ENCODE measurements around the gene VAV2.

Gene VAV2

GRCh38 chr9:133852431-133852830 lies 139.7 kb downstream of the VAV2 start:
- H3K4me1 ChIP-seq (ENCODE audit: control insufficient read depth, insufficient read depth, low read length), result peaks cover 4% of the 10 kb centered on the region
- H3K27me3 ChIP-seq (ENCODE audit: control insufficient read depth, insufficient read depth, low read length), result no peaks in the 10 kb centered on the region
- H3K36me3 ChIP-seq (ENCODE audit: control insufficient read depth, insufficient read depth, low read length), result no peaks in the 10 kb centered on the region
- H3K9me3 ChIP-seq (ENCODE audit: control insufficient read depth, low read length), result no peaks in the 10 kb centered on the region
- no peak overlapping the region for H3K9ac ChIP-seq (ENCODE audit: low read length)
- no peak overlapping the region for H3K4me3 ChIP-seq (ENCODE audit: low read length)

DNA sequence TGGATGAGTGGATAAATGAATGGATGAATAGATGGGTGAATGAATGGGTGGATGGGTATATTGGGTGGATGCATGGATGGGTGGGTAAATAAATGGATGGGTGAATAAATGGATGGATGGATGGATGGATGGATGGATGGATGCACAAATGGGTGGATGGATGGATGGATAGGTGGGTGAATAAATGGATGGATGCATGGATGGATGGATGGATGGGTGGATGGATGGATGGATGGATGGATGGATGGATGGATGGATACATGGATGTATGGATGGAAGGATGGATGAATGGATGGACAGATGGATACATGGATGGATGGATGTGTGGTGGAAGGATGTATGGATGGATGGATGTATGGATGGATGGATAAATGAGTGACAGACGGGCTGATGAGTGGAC lies 140.4 kb downstream of the VAV2 start:
- H3K27me3 ChIP-seq (ENCODE audit: control insufficient read depth, insufficient read depth, low read length), result no peaks in the 10 kb centered on the region
- no peaks in the 10 kb centered on the region for H3K36me3 ChIP-seq (ENCODE audit: control insufficient read depth, insufficient read depth, low read length)
- H3K9me3 ChIP-seq (ENCODE audit: control insufficient read depth, low read length), result no peaks in the 10 kb centered on the region
- H3K4me1 ChIP-seq (ENCODE audit: control insufficient read depth, insufficient read depth, low read length), result peaks cover 4% of the 10 kb centered on the region
- no peak overlapping the region for H3K4me3 ChIP-seq (ENCODE audit: low read length)
- H3K9ac ChIP-seq (ENCODE audit: low read length), result no peak overlapping the region

DNA sequence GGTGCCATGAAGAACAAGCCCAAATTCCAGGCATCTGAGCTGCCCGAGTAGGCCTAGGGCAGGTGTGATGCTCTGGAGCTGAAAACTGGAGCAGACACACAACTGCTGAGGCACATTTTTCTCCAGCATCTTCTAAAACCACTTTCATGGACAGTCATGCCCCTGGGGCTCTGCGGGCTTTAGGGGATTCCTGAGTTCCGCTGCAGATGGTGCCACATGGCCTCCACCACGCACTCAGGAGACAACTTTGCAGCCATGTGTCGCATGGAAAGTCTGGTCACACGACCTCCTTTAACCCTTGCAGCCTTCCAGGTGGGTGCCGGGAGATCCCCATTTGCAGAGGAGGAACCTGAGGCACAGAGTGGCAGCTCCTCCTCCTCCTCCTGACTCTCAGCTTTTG lies 141.2 kb downstream of the VAV2 start:
- no peaks in the 10 kb centered on the region for H3K36me3 ChIP-seq (ENCODE audit: control insufficient read depth, insufficient read depth, low read length)

DNA sequence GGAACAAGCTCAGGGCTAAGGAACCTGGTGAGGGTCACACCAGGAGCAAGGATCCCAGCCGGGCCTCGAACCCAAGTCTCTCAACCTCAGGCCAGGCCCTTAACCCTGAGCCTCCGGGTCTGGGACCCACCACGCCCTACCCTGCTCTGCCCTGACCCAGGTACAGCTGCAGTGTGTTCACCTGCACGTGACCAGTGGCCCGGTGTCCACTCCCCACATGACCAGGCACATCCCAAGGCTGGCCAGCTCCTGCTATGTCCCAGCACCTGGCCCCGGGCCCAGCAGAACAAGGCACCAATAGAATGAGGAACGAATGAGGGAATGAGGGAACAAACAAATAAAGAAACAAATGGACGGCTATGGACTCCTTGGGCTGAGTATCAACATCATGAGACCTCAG lies 142.0 kb downstream of the VAV2 start:
- Histone ChIP-seq H3K9me3 (ENCODE audit: control insufficient read depth, low read length) (no peaks in the 10 kb centered on the region), H3K9ac (ENCODE audit: low read length) (no peak overlapping the region), H3K4me1 (ENCODE audit: control insufficient read depth, insufficient read depth, low read length) (no peaks in the 10 kb centered on the region), H3K27me3 (ENCODE audit: control insufficient read depth, insufficient read depth, low read length) (no peaks in the 10 kb centered on the region), H3K4me3 (ENCODE audit: low read length) (no peak overlapping the region), H3K36me3 (ENCODE audit: control insufficient read depth, insufficient read depth, low read length) (no peaks in the 10 kb centered on the region)

More for the DNA sequence above, 141.2 kb downstream of the VAV2 start:
- Histone ChIP-seq H3K9ac (ENCODE audit: low read length) (no peak overlapping the region), H3K4me1 (ENCODE audit: control insufficient read depth, insufficient read depth, low read length) (no peaks in the 10 kb centered on the region), H3K4me3 (ENCODE audit: low read length) (no peak overlapping the region), H3K27me3 (ENCODE audit: control insufficient read depth, insufficient read depth, low read length) (no peaks in the 10 kb centered on the region), H3K9me3 (ENCODE audit: control insufficient read depth, low read length) (no peaks in the 10 kb centered on the region)

DNA sequence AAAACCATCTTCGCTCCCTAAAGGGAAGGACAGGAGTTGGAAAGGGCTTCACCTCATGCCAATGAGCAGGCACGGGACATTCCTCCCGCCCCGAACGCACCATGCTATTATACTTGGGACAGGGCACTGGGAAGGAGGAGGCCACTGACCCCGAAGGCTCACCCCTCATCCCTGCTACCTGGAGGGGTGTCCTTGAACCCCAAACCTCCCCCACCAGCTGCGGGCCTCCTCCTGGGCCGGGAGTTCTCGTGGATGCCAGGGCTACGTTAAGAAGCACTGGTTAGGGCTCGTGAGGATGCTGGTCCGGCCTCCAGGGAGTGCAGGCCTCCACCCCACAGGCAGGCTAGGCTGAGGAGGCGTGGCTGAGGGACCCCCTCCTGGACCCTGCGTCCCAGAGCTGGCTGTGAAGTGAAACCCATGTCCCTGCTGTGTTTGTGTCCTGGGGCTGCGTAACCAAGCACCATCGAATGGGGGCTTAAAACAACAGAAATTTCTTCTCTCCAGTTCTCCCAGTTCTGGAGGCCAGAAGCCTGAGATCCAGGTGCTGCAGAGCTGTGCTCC lies 142.9 kb downstream of the VAV2 start:
- H3K36me3 ChIP-seq (ENCODE audit: control insufficient read depth, insufficient read depth, low read length), result no peaks in the 10 kb centered on the region
- no peaks in the 10 kb centered on the region for H3K4me1 ChIP-seq (ENCODE audit: control insufficient read depth, insufficient read depth, low read length)
- H3K4me3 ChIP-seq (ENCODE audit: low read length), result no peak overlapping the region
- H3K27me3 ChIP-seq (ENCODE audit: control insufficient read depth, insufficient read depth, low read length), result no peaks in the 10 kb centered on the region
- H3K9ac ChIP-seq (ENCODE audit: low read length), result no peak overlapping the region
- no peaks in the 10 kb centered on the region for H3K9me3 ChIP-seq (ENCODE audit: control insufficient read depth, low read length)

GRCh38 chr9:133848471-133849109 lies 143.5 kb downstream of the VAV2 start:
- Histone ChIP-seq H3K27me3 (ENCODE audit: control insufficient read depth, insufficient read depth, low read length) (no peaks in the 10 kb centered on the region), H3K9ac (ENCODE audit: low read length) (no peak overlapping the region), H3K4me3 (ENCODE audit: low read length) (no peak overlapping the region), H3K9me3 (ENCODE audit: control insufficient read depth, low read length) (no peaks in the 10 kb centered on the region), H3K4me1 (ENCODE audit: control insufficient read depth, insufficient read depth, low read length) (no peaks in the 10 kb centered on the region), H3K36me3 (ENCODE audit: control insufficient read depth, insufficient read depth, low read length) (no peaks in the 10 kb centered on the region)

DNA sequence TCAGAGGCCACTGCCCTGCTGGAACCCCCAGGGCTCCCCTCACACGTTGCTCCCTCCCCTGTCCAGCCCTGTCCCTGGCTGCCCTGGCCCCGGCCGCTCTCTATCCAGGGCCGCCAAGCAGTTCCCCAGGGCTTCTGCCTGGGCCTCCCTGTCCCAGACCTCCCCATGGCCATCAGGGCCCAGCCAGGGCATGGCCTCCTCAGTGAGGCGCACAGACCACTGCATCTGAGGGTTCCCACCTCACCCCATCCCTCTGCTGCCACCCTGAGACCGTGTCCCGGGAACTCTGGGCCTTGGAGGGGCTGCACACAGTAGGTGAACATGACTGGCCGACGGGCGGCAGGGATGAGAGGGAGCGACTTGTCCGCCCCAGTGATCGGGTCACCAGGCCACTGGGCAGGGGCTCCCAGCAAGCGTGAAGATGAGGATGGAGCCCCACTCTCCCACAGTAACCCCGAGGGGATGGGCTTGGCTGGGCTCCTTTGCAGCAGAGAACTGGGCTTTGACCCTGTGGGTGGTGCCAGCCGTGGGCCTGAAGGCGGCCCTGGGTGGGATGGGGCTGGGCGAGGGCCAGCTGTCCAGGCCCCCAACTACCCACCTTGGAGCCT lies 145.5 kb downstream of the VAV2 start:
- Histone ChIP-seq H3K4me3 (ENCODE audit: low read length) (no peak overlapping the region), H3K4me1 (ENCODE audit: control insufficient read depth, insufficient read depth, low read length) (peaks cover 10% of the 10 kb centered on the region), H3K9ac (ENCODE audit: low read length) (no peak overlapping the region), H3K27me3 (ENCODE audit: control insufficient read depth, insufficient read depth, low read length) (no peaks in the 10 kb centered on the region), H3K36me3 (ENCODE audit: control insufficient read depth, insufficient read depth, low read length) (no peaks in the 10 kb centered on the region), H3K9me3 (ENCODE audit: control insufficient read depth, low read length) (no peaks in the 10 kb centered on the region)

DNA sequence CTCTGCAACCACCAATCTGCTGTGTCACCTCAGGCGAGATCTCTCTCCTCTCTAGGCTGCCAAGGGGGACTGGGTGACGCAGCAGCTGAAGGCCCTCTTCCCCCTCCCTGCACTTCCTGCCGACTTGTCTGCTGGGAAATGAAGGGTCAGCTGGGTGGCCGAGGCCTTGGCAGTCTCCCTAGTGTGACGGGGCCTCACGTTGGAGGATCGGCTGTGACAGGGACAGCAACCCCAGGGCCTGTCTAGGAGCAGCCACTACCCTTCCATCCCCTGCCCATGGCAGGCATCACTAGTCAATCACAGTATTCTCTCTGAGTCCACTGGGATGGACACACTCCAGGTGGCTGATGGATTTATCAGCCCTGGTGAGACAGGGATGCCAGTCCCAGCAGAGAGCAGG lies 146.7 kb downstream of the VAV2 start:
- Histone ChIP-seq H3K4me1 (ENCODE audit: control insufficient read depth, insufficient read depth, low read length) (peaks cover 10% of the 10 kb centered on the region), H3K36me3 (ENCODE audit: control insufficient read depth, insufficient read depth, low read length) (no peaks in the 10 kb centered on the region), H3K9me3 (ENCODE audit: control insufficient read depth, low read length) (no peaks in the 10 kb centered on the region), H3K27me3 (ENCODE audit: control insufficient read depth, insufficient read depth, low read length) (no peaks in the 10 kb centered on the region), H3K4me3 (ENCODE audit: low read length) (no peak overlapping the region), H3K9ac (ENCODE audit: low read length) (no peak overlapping the region)

DNA sequence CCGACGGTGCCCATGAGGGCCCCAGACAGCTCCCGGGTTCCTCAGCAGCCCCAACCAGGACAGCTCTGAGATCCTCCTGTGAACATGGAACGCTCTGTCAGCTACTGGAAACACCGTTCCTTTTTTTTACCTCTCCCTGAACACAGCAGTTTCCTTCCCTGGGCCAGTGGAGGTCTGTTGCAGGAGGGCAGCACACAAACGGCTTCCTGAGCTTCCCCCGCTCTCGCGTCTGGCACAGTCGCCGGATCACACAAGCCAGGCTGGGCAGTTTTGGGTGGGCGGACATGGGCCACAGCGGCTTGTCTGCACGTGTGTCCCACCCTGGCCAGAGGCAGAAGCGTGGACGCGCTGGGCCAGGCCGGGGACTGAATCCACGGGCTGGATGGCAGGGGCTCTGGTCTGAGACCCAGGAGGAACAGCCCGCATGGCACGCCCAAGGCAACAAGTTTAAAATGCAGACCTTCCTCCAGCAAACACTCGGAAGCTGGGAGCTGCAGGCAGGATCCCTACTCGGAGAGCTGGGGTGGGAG lies 147.2 kb downstream of the VAV2 start:
- H3K4me3 ChIP-seq (ENCODE audit: low read length), result no peak overlapping the region
- no peaks in the 10 kb centered on the region for H3K27me3 ChIP-seq (ENCODE audit: control insufficient read depth, insufficient read depth, low read length)
- no peaks in the 10 kb centered on the region for H3K9me3 ChIP-seq (ENCODE audit: control insufficient read depth, low read length)
- H3K36me3 ChIP-seq (ENCODE audit: control insufficient read depth, insufficient read depth, low read length), result no peaks in the 10 kb centered on the region
- peaks cover 12% of the 10 kb centered on the region for H3K4me1 ChIP-seq (ENCODE audit: control insufficient read depth, insufficient read depth, low read length)
- H3K9ac ChIP-seq (ENCODE audit: low read length), result no peak overlapping the region

- H3K9me3 ChIP-seq (ENCODE audit: control insufficient read depth, low read length), result no peaks in the 10 kb centered on the region
- no peak overlapping the region for H3K9ac ChIP-seq (ENCODE audit: low read length)
- no peak overlapping the region for H3K4me3 ChIP-seq (ENCODE audit: low read length)
These were observed 147.7 kb downstream of the VAV2 start for GRCh38 chr9:133844398-133844784.

DNA sequence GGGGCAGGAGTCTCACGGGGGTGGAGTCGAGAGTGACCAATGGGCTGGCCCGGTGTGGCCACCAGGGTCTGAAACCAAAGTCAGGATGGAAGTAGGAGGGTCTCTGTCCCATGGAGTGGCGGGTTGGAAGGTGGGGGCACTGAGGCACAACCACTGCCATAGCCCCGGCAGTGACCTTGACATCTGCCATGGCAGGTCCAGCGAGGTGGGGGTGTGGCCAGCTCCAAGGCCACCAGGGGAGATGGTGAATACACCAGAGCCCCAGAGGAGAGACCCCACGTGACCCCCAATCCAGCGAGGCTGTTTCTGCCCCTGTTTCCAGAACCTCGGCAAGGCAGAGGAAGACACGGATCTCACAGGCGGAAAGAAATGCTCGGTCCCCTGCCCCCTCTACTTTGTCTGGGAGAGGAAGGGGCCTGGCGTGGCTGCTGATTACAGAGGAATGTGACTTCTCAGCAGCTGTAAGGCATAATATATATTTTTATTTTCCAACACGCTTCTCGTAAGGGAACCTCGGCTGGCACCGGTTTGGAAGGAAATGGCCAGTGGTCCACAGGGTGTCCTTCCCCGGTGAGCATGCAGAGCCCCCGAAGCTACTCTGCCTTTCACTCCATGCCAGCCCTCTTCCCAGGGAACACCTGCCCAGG lies 148.2 kb downstream of the VAV2 start:
- no peak overlapping the region for H3K4me3 ChIP-seq (ENCODE audit: low read length)
- peaks cover 14% of the 10 kb centered on the region for H3K4me1 ChIP-seq (ENCODE audit: control insufficient read depth, insufficient read depth, low read length)
- H3K9me3 ChIP-seq (ENCODE audit: control insufficient read depth, low read length), result no peaks in the 10 kb centered on the region
- no peaks in the 10 kb centered on the region for H3K36me3 ChIP-seq (ENCODE audit: control insufficient read depth, insufficient read depth, low read length)
- no peaks in the 10 kb centered on the region for H3K27me3 ChIP-seq (ENCODE audit: control insufficient read depth, insufficient read depth, low read length)
- no peak overlapping the region for H3K9ac ChIP-seq (ENCODE audit: low read length)

More at GRCh38 chr9:133844398-133844784, 147.7 kb downstream of the VAV2 start:
- Histone ChIP-seq H3K4me1 (ENCODE audit: control insufficient read depth, insufficient read depth, low read length) (peaks cover 14% of the 10 kb centered on the region), H3K27me3 (ENCODE audit: control insufficient read depth, insufficient read depth, low read length) (no peaks in the 10 kb centered on the region), H3K36me3 (ENCODE audit: control insufficient read depth, insufficient read depth, low read length) (no peaks in the 10 kb centered on the region)

GRCh38 chr9:133843250-133843649 lies 148.9 kb downstream of the VAV2 start:
- H3K9ac ChIP-seq (ENCODE audit: low read length), result no peak overlapping the region
- H3K4me1 ChIP-seq (ENCODE audit: control insufficient read depth, insufficient read depth, low read length), result peaks cover 14% of the 10 kb centered on the region
- no peaks in the 10 kb centered on the region for H3K9me3 ChIP-seq (ENCODE audit: control insufficient read depth, low read length)
- no peaks in the 10 kb centered on the region for H3K27me3 ChIP-seq (ENCODE audit: control insufficient read depth, insufficient read depth, low read length)
- H3K4me3 ChIP-seq (ENCODE audit: low read length), result no peak overlapping the region
- H3K36me3 ChIP-seq (ENCODE audit: control insufficient read depth, insufficient read depth, low read length), result no peaks in the 10 kb centered on the region

Data from mucosa of stomach (tissue), 1 donor.